ENCODE results near the gene ZNF469. TPM values are rescaled to one million over a fixed set of nuclear protein-coding genes. Genes with fewer than 3 reads are reported as not detected.

ZNF469 gene
- total and polyA plus RNA-seq, 2 of the 13 experiments (the other 11 are each of a cell fraction or from before 2014, with no cell fraction given) = not detected

- TF ChIP-seq PCBP2 (optimal IDR thresholded peaks at IDR 0.05; ENCODE audit: low read depth, low read length, poor library complexity, severe bottlenecking) (no peak), ZNF318 (CRISPR knock-in tag; IDR thresholded peaks at IDR 0.05) (no peak), BHLHE40 (IDR thresholded peaks at IDR 0.05; ENCODE audit: low read length) (peak; percentile 84), HNF4G (IDR thresholded peaks at IDR 0.05; ENCODE audit: borderline replicate concordance, low read depth, low read length) (0 out of 2 replicates have a peak, but pooled peaks have one; percentile 38), HNF4G (CRISPR knock-in tag; IDR thresholded peaks at IDR 0.05; ENCODE audit: borderline replicate concordance, low read depth) (no peak), CENPT (CRISPR knock-in tag; IDR thresholded peaks at IDR 0.05; ENCODE audit: low read depth) (no peak), ZNF550 (CRISPR knock-in tag; IDR thresholded peaks at IDR 0.05; ENCODE audit: borderline replicate concordance) (no peak), MIXL1 (CRISPR knock-in tag; IDR thresholded peaks at IDR 0.05) (no peak), ATF1 (CRISPR knock-in tag; IDR thresholded peaks at IDR 0.05) (no peak), SIX1 (CRISPR knock-in tag; IDR thresholded peaks at IDR 0.05; ENCODE audit: borderline replicate concordance) (no peak), THAP9 (CRISPR knock-in tag; IDR thresholded peaks at IDR 0.05; ENCODE audit: borderline replicate concordance) (0 out of 2 replicates have a peak, but pooled peaks have one; percentile 17), ZFP36 (IDR thresholded peaks at IDR 0.05; ENCODE audit: borderline replicate concordance, low read depth, low read length, partially characterized antibody) (no peak), SOX13 (IDR thresholded peaks at IDR 0.05) (no peak), SOX13 (CRISPR knock-in tag; conservative IDR thresholded peaks at IDR 0.05 in 1 of 2, IDR thresholded peaks at IDR 0.05 in 1 of 2) (no peak), ERF (CRISPR knock-in tag; IDR thresholded peaks at IDR 0.05) (no peak), GATAD2A (CRISPR knock-in tag; IDR thresholded peaks at IDR 0.05) (no peak), CHCHD3 (CRISPR knock-in tag; IDR thresholded peaks at IDR 0.05) (no peak), KLF15 (CRISPR knock-in tag; IDR thresholded peaks at IDR 0.05; ENCODE audit: borderline replicate concordance) (no peak), ZBTB21 (CRISPR knock-in tag; IDR thresholded peaks at IDR 0.05) (no peak), TP53 (CRISPR knock-in tag; conservative IDR thresholded peaks at IDR 0.05) (no peak), ZNF230 (CRISPR knock-in tag; IDR thresholded peaks at IDR 0.05) (no peak)
Observed at GRCh38 chr16:88398170-88398873, 15.6 kb downstream of the ZNF469 start (continued).
